Heart left ventricle (tissue), 16 donors: ENCODE results near the gene PFKFB3. TPM values are rescaled to one million over a fixed set of nuclear protein-coding genes. Genes with fewer than 3 reads are reported as not detected.

Experiments
- ATAC-seq, 4 donors: fragments of 200-7000 bp; cut with Tn5 transposase; one replicate each; pipeline ENCODE4 v1.9.1; 2020 to 2022; ENCODE audit warnings: moderate library complexity in 4 of 4, mild to moderate bottlenecking in 3 of 4, moderate number of reproducible peaks in 1 of 4
- DNase-seq, 5 donors: peaks; one replicate each; pipeline ENCODE4 v3.0.0-alpha.2; 2020
- H3K27ac ChIP-seq, 12 donors: fragments of 200-600 bp; sonication (generic) in 4 of 12; one replicate each; pipeline versions ENCODE4 v1.5.0 to v1.8.0; 2016 to 2022; ENCODE audit warnings: mild to moderate bottlenecking in 2 of 12
- H3K27me3 ChIP-seq, 9 donors: fragments of 200-600 bp; sonication (generic) in 2 of 9; one replicate each; pipeline versions ENCODE4 v1.5.1 to v1.8.0; 2016 to 2022; ENCODE audit warnings: mild to moderate bottlenecking in 3 of 9
- H3K36me3 ChIP-seq, 9 donors: fragments of 200-600 bp; sonication (generic) in 2 of 9; one replicate each; pipeline versions ENCODE4 v1.5.0 to v1.8.0; 2018 to 2022; ENCODE audit warnings: mild to moderate bottlenecking in 2 of 9
- H3K4me1 ChIP-seq, 12 donors: fragments of 200-600 bp; sonication (generic) in 4 of 12; one replicate each; pipeline versions ENCODE4 v1.5.0 to v1.8.0; 2016 to 2022; ENCODE audit warnings: mild to moderate bottlenecking in 3 of 12
- H3K4me3 ChIP-seq, 12 donors: fragments of 200-600 bp; sonication (generic) in 4 of 12; one replicate each; pipeline versions ENCODE4 v1.5.0 to v1.8.0; 2017 to 2022; ENCODE audit warnings: mild to moderate bottlenecking in 9 of 12, moderate library complexity in 4 of 12
- H3K9me3 ChIP-seq, 12 donors: fragments of 200-600 bp; sonication (generic) in 4 of 12; one replicate each; pipeline versions ENCODE4 v1.5.0 to v1.8.0; 2016 to 2022; ENCODE audit warnings: mild to moderate bottlenecking in 1 of 12
- CTCF ChIP-seq, 12 donors: fragments of 200-600 bp; sonication (generic) in 4 of 12; IDR thresholded peaks; one replicate each; pipeline versions ENCODE4 v1.5.0 to v1.8.0; 2018 to 2022; ENCODE audit warnings: antibody characterized with exemption in 12 of 12, mild to moderate bottlenecking in 5 of 12
- POLR2A ChIP-seq, 2 donors: fragments of 450-650 bp; IDR thresholded peaks; one replicate each; pipeline ENCODE4 v1.6.1; 2017; ENCODE audit warnings: antibody characterized with exemption in 2 of 2, mild to moderate bottlenecking in 2 of 2, moderate library complexity in 2 of 2
- WGBS, 4 donors: extraction: QIAGEN DNeasy Blood & Tissue Kit in 2 of 4; methylation state at CpG; one replicate each; pipeline versions ENCODE4 v1.1.5 to v1.1.7; 2013 to 2018; 5-methylcytosine and 5-hydroxymethylcytosine counted together
- intact Hi-C, 10 donors: fragments of 100-400 bp; cut with DNase I; formaldehyde crosslinking; loops; one replicate each; pipeline versions ENCODE4 v1.11.1 to v1.14.2; 2022
- polyA plus RNA-seq, 2 donors: library from polyadenylated mRNA; stranded (reverse); fragments of 200-250 nt; gene quantifications; one replicate each; pipeline ENCODE4 v1.2.3, GENCODE V29; 2013
- total RNA-seq, 9 donors: library from RNA; depleted of rRNA in 2 of 9; stranded (reverse); fragments of >200 nt in 2 of 9; fragmentation: NEBNext Ultra II Directional in 3 of 9; extraction: Animal tissue kit (Norgen Biotek cat#: 25700) in 3 of 9; gene quantifications; one replicate each; pipeline versions ENCODE4 v1.1.0 to v1.2.4, GENCODE V29; 2016 to 2023
- donor health status: ischemic (EF 13 %, LVEDD 7.1; RV severe dilation, severe dysfunction).
- donor health status: healthy with polysubstance abuse.
- donor health status: DM: no; HTN: yes; CAD: no.
- donor health status: DM: no; HTN: no; CAD: no.
- donor health status: ischemic (EF 25% LVEDD 6.9; RV normal size, moderate dysfunction).
- donor health status: ischemic (EF 25% LVEDD 5.7; RV mildly dilated, moderate dysfunction).
- donor health status: healthy.
- donor health status: DM: yes; HTN: yes; CAD: no.
- donor health status: ischemic (EF 35%, LVEDD 5.7; RV mildly dilated, moderate dysfunction).
- donor health status: nonischemic (EF 11% LVEDD 7.7; RV severe dilation, severe dysfunction).
- donor health status: DM: yes; HTN: yes; CAD: no.
- donor health status: PGD.
- donor health status: ischemic (EF 29% LVEDD 5.4; RV normal size, mild dysfunction).
- donor health status: nonischemic (EF 23%, LVEDD 6.1; RV moderate dilation, normal function).

The PFKFB3 gene
- total and polyA plus RNA-seq, 11 donors = 6.2 to 53.1 (median 13.4) TPM

GRCh38 chr10:6226216-6226615, 23.5 kb downstream of the PFKFB3 start:
- WGBS, 4 donors = 94 to 95% (median 95%) methylated on average over 23 of the region's 23 CpGs
- Histone ChIP-seq H3K4me1 (peaks cover 0 to 13% (median 0%) of the 10 kb centered on the region in 12 donors), H3K9me3 (no peaks in the 10 kb centered on the region), H3K27ac (no peak overlapping the region), H3K4me3 (no peak overlapping the region), H3K27me3 (no peaks in the 10 kb centered on the region), H3K36me3 (peaks cover 0 to 100% (median 86%) of the 10 kb centered on the region in 9 donors)
- intact Hi-C loops = no loop called here
- ATAC-seq (no peak), DNase-seq (no peak)
- no peak for TF ChIP-seq CTCF (IDR thresholded peaks at IDR 0.05)
- no peak for TF ChIP-seq POLR2A (IDR thresholded peaks at IDR 0.05)

GRCh38 chr10:6227346-6227745, 24.6 kb downstream of the PFKFB3 start:
- intact Hi-C loops = no loop called here
- ATAC-seq = no peak
- H3K4me1 ChIP-seq = peaks cover 0 to 13% (median 0%) of the 10 kb centered on the region in 12 donors

GRCh38 chr10:6228010-6228511, 25.3 kb downstream of the PFKFB3 start:
- peaks cover 0 to 13% (median 0%) of the 10 kb centered on the region in 12 donors for H3K4me1 ChIP-seq
- TF ChIP-seq POLR2A (IDR thresholded peaks at IDR 0.05) = no peak
- no peak for TF ChIP-seq CTCF (IDR thresholded peaks at IDR 0.05)
- ATAC-seq (peak in 3 of 4 donors; percentile 38 to 67 (median 55)), DNase-seq (peak in 1 of 5 donors; percentile 36)
- peaks cover 0 to 100% (median 79%) of the 10 kb centered on the region in 9 donors for H3K36me3 ChIP-seq
- no peaks in the 10 kb centered on the region for H3K27me3 ChIP-seq
- WGBS, 4 donors = 63 to 78% (median 68%) methylated on average over 20 of the region's 20 CpGs
- peak overlapping the region in 2 of 12 donors; percentile 19 to 42 for H3K27ac ChIP-seq
- peak overlapping the region in 1 of 12 donors; percentile 22 for H3K4me3 ChIP-seq
- intact Hi-C loops = no loop called here
- no peaks in the 10 kb centered on the region for H3K9me3 ChIP-seq

More at GRCh38 chr10:6227346-6227745, 24.6 kb downstream of the PFKFB3 start:
- Histone ChIP-seq H3K36me3 (peaks cover 0 to 100% (median 79%) of the 10 kb centered on the region in 9 donors), H3K27me3 (no peaks in the 10 kb centered on the region), H3K27ac (no peak overlapping the region), H3K9me3 (no peaks in the 10 kb centered on the region), H3K4me3 (no peak overlapping the region)
- TF ChIP-seq POLR2A (IDR thresholded peaks at IDR 0.05) (no peak), CTCF (IDR thresholded peaks at IDR 0.05) (no peak)
- no peak for DNase-seq
- 96 to 99% (median 98%) methylated on average over 9 of the region's 9 CpGs for WGBS, 4 donors

- ATAC-seq (peak in 3 of 4 donors; percentile 13 to 32 (median 24)), DNase-seq (no peak)
- H3K27me3 ChIP-seq = no peaks in the 10 kb centered on the region
- 52 to 72% (median 55%) methylated on average over 5 of the region's 5 CpGs for WGBS, 4 donors
- intact Hi-C loops = no loop called here
- peaks cover 0 to 13% (median 0%) of the 10 kb centered on the region in 12 donors for H3K4me1 ChIP-seq
- no peak for TF ChIP-seq CTCF (IDR thresholded peaks at IDR 0.05)
- no peak for TF ChIP-seq POLR2A (IDR thresholded peaks at IDR 0.05)
- H3K9me3 ChIP-seq = no peaks in the 10 kb centered on the region
- peak overlapping the region in 2 of 12 donors; percentile 10 to 42 for H3K27ac ChIP-seq
- peak overlapping the region in 1 of 12 donors; percentile 22 for H3K4me3 ChIP-seq
- peaks cover 0 to 100% (median 79%) of the 10 kb centered on the region in 9 donors for H3K36me3 ChIP-seq
Measured at GRCh38 chr10:6228647-6229046, 25.9 kb downstream of the PFKFB3 start.
